ENCODE results near the gene MYH1. TPM values are rescaled to one million over a fixed set of nuclear protein-coding genes. Genes with fewer than 3 reads are reported as not detected.

Gene MYH1
- total and polyA plus RNA-seq, 2 donors, result 0.21 TPM; not detected in 1

GRCh38 chr17:10523064-10523463 is 4.7 kb upstream of the MYH1 start:
- no peaks in the 10 kb centered on the region for H3K4me1 ChIP-seq (ENCODE audit: insufficient read depth)
- H3K36me3 ChIP-seq (ENCODE audit: insufficient read depth), result no peaks in the 10 kb centered on the region
- no peak for DNase-seq (ENCODE audit: extremely low spot score)
- no peak overlapping the region for H3K27ac ChIP-seq (ENCODE audit: low read depth)
- H3K4me3 ChIP-seq (ENCODE audit: low read depth, low read length), result no peak overlapping the region
- WGBS, result 93% methylated on average over 7 of the region's 7 CpGs

- no peaks in the 10 kb centered on the region for H3K4me1 ChIP-seq (ENCODE audit: insufficient read depth)
- DNase-seq (ENCODE audit: extremely low spot score), result no peak
- H3K27ac ChIP-seq (ENCODE audit: low read depth), result no peak overlapping the region
- no peaks in the 10 kb centered on the region for H3K36me3 ChIP-seq (ENCODE audit: insufficient read depth)
- no peak overlapping the region for H3K4me3 ChIP-seq (ENCODE audit: low read depth, low read length)
These were observed 3.6 kb upstream of the MYH1 start for GRCh38 chr17:10521949-10522348.

DNA sequence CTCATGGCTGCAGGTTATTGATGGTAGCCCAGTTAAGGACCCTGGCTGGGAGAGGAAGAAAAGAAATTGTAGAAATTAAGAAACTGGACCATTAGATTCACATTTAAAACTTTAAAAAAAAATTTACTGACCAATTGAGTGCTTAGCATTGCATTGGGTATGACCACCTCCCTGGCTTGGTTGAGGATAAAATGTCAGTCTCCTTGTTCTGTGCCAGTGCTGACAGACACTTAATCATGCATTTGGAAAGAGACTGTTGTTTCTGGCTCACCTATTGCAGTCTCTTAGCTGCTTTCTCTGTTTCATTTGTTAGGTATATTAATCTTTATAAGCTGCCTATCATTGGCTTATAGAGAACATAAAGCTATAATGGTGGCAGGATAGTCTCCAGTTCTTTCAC is 1.7 kb downstream of the MYH1 start:
- H3K4me1 ChIP-seq (ENCODE audit: insufficient read depth), result no peaks in the 10 kb centered on the region
- no peaks in the 10 kb centered on the region for H3K36me3 ChIP-seq (ENCODE audit: insufficient read depth)
- no peak overlapping the region for H3K4me3 ChIP-seq (ENCODE audit: low read depth, low read length)
- DNase-seq (ENCODE audit: extremely low spot score), result no peak
- no peak overlapping the region for H3K27ac ChIP-seq (ENCODE audit: low read depth)

DNA sequence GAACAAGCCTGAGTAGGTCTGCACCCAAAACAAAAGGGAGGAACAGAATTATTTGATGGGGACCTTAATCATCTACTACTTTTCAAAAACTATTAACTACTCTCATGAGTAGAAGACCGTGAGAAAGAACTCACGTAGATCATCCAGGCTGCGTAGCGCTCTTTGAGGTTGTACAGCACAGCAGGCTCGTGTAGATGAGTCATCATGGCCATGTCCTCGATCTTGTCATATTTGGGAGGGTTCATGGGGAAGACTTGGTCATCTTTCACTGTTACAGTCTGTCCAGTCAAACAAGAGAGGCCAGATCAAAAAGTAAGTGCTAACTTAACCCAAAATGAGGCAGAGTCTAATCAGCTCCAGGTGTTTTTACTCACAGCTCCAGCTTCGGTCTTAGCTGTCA is 2.3 kb downstream of the MYH1 start:
- Histone ChIP-seq H3K4me3 (ENCODE audit: low read depth, low read length) (no peak overlapping the region), H3K36me3 (ENCODE audit: insufficient read depth) (no peaks in the 10 kb centered on the region), H3K4me1 (ENCODE audit: insufficient read depth) (no peaks in the 10 kb centered on the region), H3K27ac (ENCODE audit: low read depth) (no peak overlapping the region)
- 83% methylated on average over 7 of the region's 7 CpGs for WGBS
- no peak for DNase-seq (ENCODE audit: extremely low spot score)

DNA sequence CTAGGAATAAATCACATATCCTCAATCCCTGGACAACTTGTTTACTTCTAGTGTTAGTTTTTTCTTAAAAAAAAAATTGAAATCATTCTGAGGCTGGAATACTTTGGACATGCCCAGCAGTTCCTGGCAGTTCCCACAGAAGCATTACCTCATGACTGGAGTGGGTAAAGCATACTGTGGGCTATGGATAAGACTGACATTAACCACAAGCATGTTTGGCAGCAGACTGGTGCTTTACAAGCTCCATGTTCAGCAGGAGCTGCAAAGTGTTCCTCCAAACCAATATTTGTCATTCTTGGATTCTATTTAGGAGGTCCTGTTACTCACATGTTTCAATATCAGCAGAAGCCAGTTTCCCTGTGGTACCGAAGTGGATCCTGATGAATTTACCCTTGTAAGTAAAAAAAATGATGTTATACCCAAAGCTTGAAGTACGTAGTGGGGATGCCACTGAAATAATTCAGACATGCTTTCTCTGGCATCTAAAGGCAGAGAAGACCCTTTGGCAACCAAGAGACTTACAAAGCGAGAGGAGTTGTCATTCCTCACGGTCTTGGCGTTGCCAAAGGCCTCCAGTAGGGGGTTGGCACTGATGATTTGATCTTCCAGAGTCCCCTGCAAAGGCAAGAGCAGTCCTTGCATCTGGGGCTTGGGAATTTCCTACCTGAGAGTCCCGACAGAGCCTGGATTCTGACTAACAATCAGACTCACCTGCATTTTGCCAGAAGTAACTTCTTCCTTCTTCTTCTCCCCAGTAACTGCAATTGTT is 4.9 kb downstream of the MYH1 start:
- no peak overlapping the region for H3K4me3 ChIP-seq (ENCODE audit: low read depth, low read length)
- 62% methylated on average over 6 of the region's 6 CpGs for WGBS
- H3K36me3 ChIP-seq (ENCODE audit: insufficient read depth), result no peaks in the 10 kb centered on the region
- H3K4me1 ChIP-seq (ENCODE audit: insufficient read depth), result no peaks in the 10 kb centered on the region
- no peak for DNase-seq (ENCODE audit: extremely low spot score)
- H3K27ac ChIP-seq (ENCODE audit: low read depth), result no peak overlapping the region

GRCh38 chr17:10512856-10513255 is 5.5 kb downstream of the MYH1 start:
- H3K27ac ChIP-seq (ENCODE audit: low read depth), result no peak overlapping the region
- H3K4me3 ChIP-seq (ENCODE audit: low read depth, low read length), result no peak overlapping the region
- WGBS, result 77% methylated on average over 2 of the region's 2 CpGs
- H3K4me1 ChIP-seq (ENCODE audit: insufficient read depth), result no peaks in the 10 kb centered on the region
- H3K36me3 ChIP-seq (ENCODE audit: insufficient read depth), result no peaks in the 10 kb centered on the region
- DNase-seq (ENCODE audit: extremely low spot score), result no peak

DNA sequence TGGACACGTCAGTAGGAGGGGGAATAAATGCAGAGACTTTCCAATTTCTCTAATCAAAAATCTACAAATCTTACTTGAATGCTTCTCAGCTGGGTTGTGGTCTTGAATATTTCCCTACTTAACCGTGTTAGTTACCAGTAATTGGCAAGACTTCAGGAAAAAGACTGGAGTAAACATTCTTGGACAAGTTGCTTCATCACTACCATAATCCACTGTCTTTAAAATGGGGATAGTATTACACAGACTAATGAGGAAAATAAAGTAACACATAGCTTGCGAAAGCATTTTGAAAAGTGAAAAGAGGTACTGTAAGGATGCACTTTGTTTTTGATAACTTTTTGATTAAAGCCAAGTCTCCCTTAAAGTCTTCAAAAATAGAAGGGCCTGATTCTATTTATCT is 18.4 kb downstream of the MYH1 start:
- Histone ChIP-seq H3K4me3 (ENCODE audit: low read depth, low read length) (no peak overlapping the region), H3K4me1 (ENCODE audit: insufficient read depth) (no peaks in the 10 kb centered on the region), H3K36me3 (ENCODE audit: insufficient read depth) (no peaks in the 10 kb centered on the region), H3K27ac (ENCODE audit: low read depth) (no peak overlapping the region)
- no peak for DNase-seq (ENCODE audit: extremely low spot score)
- WGBS, result 64% methylated on average over 3 of the region's 3 CpGs

GRCh38 chr17:10492004-10492403 is 26.3 kb downstream of the MYH1 start:
- 99% methylated on average over 2 of the region's 2 CpGs for WGBS
- H3K36me3 ChIP-seq (ENCODE audit: insufficient read depth), result no peaks in the 10 kb centered on the region
- H3K4me1 ChIP-seq (ENCODE audit: insufficient read depth), result no peaks in the 10 kb centered on the region
- no peak overlapping the region for H3K27ac ChIP-seq (ENCODE audit: low read depth)
- no peak overlapping the region for H3K4me3 ChIP-seq (ENCODE audit: low read depth, low read length)
- DNase-seq (ENCODE audit: extremely low spot score), result no peak

DNA sequence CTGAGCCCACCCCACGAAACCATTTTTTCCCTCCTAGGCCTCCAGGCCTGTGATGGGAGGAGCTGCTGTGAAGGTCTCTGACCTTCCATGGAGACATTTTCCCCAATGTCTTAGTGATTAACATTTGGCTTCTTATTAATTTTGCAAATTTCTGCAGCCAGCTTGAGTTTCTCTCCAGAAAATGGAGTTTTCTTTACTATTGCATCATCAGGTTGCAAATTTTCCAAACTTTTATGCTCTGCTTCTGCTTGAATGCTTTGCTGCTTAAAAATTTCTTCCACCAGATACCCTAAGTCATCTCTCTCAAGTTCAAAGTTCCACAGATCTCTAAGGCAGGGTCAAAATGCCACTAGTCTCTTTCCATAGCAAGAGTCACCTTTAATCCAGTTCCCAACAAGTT is 36.1 kb downstream of the MYH1 start:
- WGBS, result 64% methylated on average over 1 of the region's 1 CpG

DNA sequence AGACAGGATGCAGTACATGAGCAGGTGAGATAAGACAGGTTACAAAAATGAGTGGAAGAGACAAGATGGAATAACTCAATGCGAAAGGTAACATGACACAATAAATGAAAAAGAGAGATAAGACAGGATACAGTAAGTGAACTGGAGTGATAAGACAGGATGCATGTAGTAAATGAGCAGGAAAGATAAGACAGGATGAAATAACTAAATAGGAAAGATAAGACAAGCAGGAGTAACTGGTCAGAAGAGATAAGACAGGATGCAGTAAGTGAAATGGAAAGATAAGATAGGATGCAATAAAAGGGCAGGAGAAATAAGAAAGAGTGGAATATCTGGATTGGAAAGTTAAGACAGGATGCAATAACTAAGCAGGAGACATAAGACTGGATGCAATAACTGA is 40.6 kb downstream of the MYH1 start:
- no peak for DNase-seq (ENCODE audit: extremely low spot score)
- Histone ChIP-seq H3K36me3 (ENCODE audit: insufficient read depth) (no peaks in the 10 kb centered on the region), H3K27ac (ENCODE audit: low read depth) (no peak overlapping the region), H3K4me3 (ENCODE audit: low read depth, low read length) (no peak overlapping the region), H3K4me1 (ENCODE audit: insufficient read depth) (no peaks in the 10 kb centered on the region)
- WGBS, result 11% methylated on average over 1 of the region's 1 CpG

More for the DNA sequence above, 36.1 kb downstream of the MYH1 start:
- no peak overlapping the region for H3K4me3 ChIP-seq (ENCODE audit: low read depth, low read length)
- no peak overlapping the region for H3K27ac ChIP-seq (ENCODE audit: low read depth)
- no peaks in the 10 kb centered on the region for H3K4me1 ChIP-seq (ENCODE audit: insufficient read depth)
- H3K36me3 ChIP-seq (ENCODE audit: insufficient read depth), result no peaks in the 10 kb centered on the region
- no peak for DNase-seq (ENCODE audit: extremely low spot score)

DNA sequence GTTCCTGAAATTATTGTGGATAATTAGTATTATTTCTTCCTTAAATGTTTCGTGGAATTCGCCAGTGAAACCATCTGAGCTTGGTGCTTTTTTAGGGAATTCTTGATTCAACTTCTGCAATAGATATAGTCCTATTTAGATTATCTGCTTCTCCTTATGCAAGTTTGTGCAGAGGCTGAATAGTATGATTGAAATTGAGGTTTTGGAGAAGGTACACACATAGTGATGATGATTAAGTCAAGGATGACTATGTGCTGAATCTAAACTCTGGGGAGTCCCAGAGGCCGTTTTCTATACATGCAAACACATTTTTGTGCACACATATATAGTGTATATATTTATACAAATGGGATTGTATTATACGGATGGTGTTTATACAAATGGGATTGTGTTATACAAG is 43.8 kb downstream of the MYH1 start:
- WGBS, result 68% methylated on average over 4 of the region's 4 CpGs

DNA sequence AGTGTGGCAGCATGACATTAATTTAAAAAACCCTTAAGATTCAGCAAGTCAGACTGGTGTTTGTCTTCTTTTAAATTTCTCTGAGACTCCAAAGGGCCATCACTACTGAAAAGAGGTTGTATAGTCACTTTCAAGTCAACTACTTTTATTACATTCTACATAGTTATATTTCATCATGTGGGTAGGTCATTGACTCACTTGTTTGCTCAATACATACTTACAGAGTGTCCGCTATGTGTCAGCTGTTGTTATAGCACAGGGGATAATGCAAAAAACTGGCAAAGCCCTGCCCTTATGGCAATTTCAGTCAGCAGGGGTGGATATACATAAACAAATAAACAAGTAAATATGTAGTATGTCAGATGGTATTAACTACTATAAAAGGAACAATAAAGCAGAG is 46.5 kb downstream of the MYH1 start:
- 96% methylated on average over 1 of the region's 1 CpG for WGBS
- H3K4me3 ChIP-seq (ENCODE audit: low read depth, low read length), result no peak overlapping the region
- no peaks in the 10 kb centered on the region for H3K36me3 ChIP-seq (ENCODE audit: insufficient read depth)
- H3K4me1 ChIP-seq (ENCODE audit: insufficient read depth), result no peaks in the 10 kb centered on the region
- DNase-seq (ENCODE audit: extremely low spot score), result no peak
- H3K27ac ChIP-seq (ENCODE audit: low read depth), result no peak overlapping the region

More for the DNA sequence above, 43.8 kb downstream of the MYH1 start:
- Histone ChIP-seq H3K4me1 (ENCODE audit: insufficient read depth) (no peaks in the 10 kb centered on the region), H3K27ac (ENCODE audit: low read depth) (no peak overlapping the region), H3K4me3 (ENCODE audit: low read depth, low read length) (no peak overlapping the region), H3K36me3 (ENCODE audit: insufficient read depth) (no peaks in the 10 kb centered on the region)
- no peak for DNase-seq (ENCODE audit: extremely low spot score)

GRCh38 chr17:10469459-10469858 is 48.9 kb downstream of the MYH1 start, which contains the start of gene MYH4:
Gene MYH4, minus strand, starts transcription at chr17:10469559. Its CDS starts 2,814 bp downstream, at chr17:10466745.
- H3K27ac ChIP-seq (ENCODE audit: low read depth), result no peak within 1 kb of the TSS
- H3K36me3 ChIP-seq (ENCODE audit: insufficient read depth), result no peaks in the 10 kb centered on the region
- no peak for DNase-seq (ENCODE audit: extremely low spot score)
- no peak within 1 kb of the TSS for H3K4me3 ChIP-seq (ENCODE audit: low read depth, low read length)
- WGBS, result 58% methylated on average over 1 of the region's 1 CpG
- no peaks in the 10 kb centered on the region for H3K4me1 ChIP-seq (ENCODE audit: insufficient read depth)

DNA sequence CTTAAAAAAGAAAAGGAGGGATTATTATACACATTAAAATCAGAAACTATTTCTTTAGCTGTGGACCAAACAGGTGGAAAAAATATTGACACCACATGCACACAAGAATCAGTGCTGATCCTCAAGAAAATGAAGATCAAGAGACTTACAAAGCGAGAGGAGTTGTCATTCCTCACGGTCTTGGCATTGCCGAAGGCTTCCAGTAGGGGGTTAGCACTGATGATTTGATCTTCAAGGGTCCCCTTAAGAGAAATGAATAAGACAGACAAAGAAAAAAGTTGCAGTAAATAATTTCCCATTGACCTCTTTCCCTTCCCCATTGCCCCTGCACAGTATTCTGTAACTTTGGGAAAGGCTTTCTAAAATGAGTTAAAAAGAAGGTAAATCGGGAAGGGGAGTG is 54.9 kb downstream of the MYH1 start:
- H3K36me3 ChIP-seq (ENCODE audit: insufficient read depth), result no peaks in the 10 kb centered on the region
- H3K27ac ChIP-seq (ENCODE audit: low read depth), result no peak overlapping the region
- no peaks in the 10 kb centered on the region for H3K4me1 ChIP-seq (ENCODE audit: insufficient read depth)
- no peak overlapping the region for H3K4me3 ChIP-seq (ENCODE audit: low read depth, low read length)
- WGBS, result 66% methylated on average over 4 of the region's 4 CpGs
- DNase-seq (ENCODE audit: extremely low spot score), result no peak

GRCh38 chr17:10460062-10460461 is 58.3 kb downstream of the MYH1 start:
- Histone ChIP-seq H3K4me3 (ENCODE audit: low read depth, low read length) (no peak overlapping the region), H3K4me1 (ENCODE audit: insufficient read depth) (no peaks in the 10 kb centered on the region), H3K36me3 (ENCODE audit: insufficient read depth) (no peaks in the 10 kb centered on the region), H3K27ac (ENCODE audit: low read depth) (no peak overlapping the region)
- 81% methylated on average over 4 of the region's 4 CpGs for WGBS
- no peak for DNase-seq (ENCODE audit: extremely low spot score)
